Fibroblast of lung (primary cell): ENCODE results near the gene FAM193B. TPM values are rescaled to one million over a fixed set of nuclear protein-coding genes. Genes with fewer than 3 reads are reported as not detected.

Source experiments
- DNase-seq, 2 donors: peaks; one replicate each; pipeline versions ENCODE4 v3.0.0 to v3.0.0-alpha.2; 2010; ENCODE audit warnings: low read depth in 2 of 2
- H2AFZ ChIP-seq: 2 replicates; pipeline ENCODE4 v1.5.1; 2012; ENCODE audit warnings: low read length, control low read depth, inconsistent platforms
- H3K27ac ChIP-seq: 2 replicates; pipeline ENCODE4 v1.5.1; 2011; ENCODE audit warnings: low read length, control low read depth; ENCODE audit not compliant: insufficient read depth
- H3K27me3 ChIP-seq: 2 replicates; pipeline ENCODE4 v1.5.1; 2011; ENCODE audit warnings: mild to moderate bottlenecking, low read length; ENCODE audit not compliant: control insufficient read depth, insufficient read depth
- H3K36me3 ChIP-seq: 2 replicates; pipeline ENCODE4 v1.5.1; 2011; ENCODE audit warnings: low read length; ENCODE audit not compliant: control insufficient read depth, insufficient read depth
- H3K4me1 ChIP-seq: 2 replicates; pipeline ENCODE4 v1.5.1; 2011; ENCODE audit warnings: low read length; ENCODE audit not compliant: control insufficient read depth, insufficient read depth; ENCODE audit errors: extremely low read depth
- H3K4me2 ChIP-seq: 2 replicates; pipeline ENCODE4 v1.5.1; 2011; ENCODE audit warnings: low read length, control low read depth; ENCODE audit not compliant: insufficient read depth; ENCODE audit errors: extremely low read depth
- H3K4me3 ChIP-seq, 4 experiments: fragments of 200-600 bp in 1 of 4; sonication (generic) in 1 of 4; replicated peaks in 1 of 4; 2 replicates each; pipeline ENCODE4 v1.5.1; 2011 to 2016; ENCODE audit warnings: low read length in 4 of 4, low read depth in 3 of 4, mild to moderate bottlenecking in 3 of 4, control low read depth in 2 of 4, inconsistent platforms in 1 of 4, mixed read lengths in 1 of 4; ENCODE audit not compliant: insufficient read depth in 1 of 4; ENCODE audit errors: control extremely low read depth in 1 of 4
- H3K79me2 ChIP-seq: 2 replicates; pipeline ENCODE4 v1.5.1; 2012; ENCODE audit warnings: mild to moderate bottlenecking, low read length, inconsistent platforms; ENCODE audit not compliant: control insufficient read depth, insufficient read depth
- H3K9ac ChIP-seq: 2 replicates; pipeline ENCODE4 v1.5.1; 2011; ENCODE audit warnings: mild to moderate bottlenecking, low read length, control low read depth; ENCODE audit not compliant: insufficient read depth
- H3K9me3 ChIP-seq: 2 replicates; pipeline ENCODE4 v1.5.1; 2012; ENCODE audit warnings: low read depth, low read length; ENCODE audit not compliant: control insufficient read depth, insufficient read depth
- H4K20me1 ChIP-seq: 2 replicates; pipeline ENCODE4 v1.5.1; 2011; ENCODE audit warnings: low read length; ENCODE audit not compliant: control insufficient read depth, insufficient read depth; ENCODE audit errors: extremely low read depth
- CTCF ChIP-seq, 2 donors: IDR thresholded peaks in 1 of 2; conservative IDR thresholded peaks in 1 of 2; 1 replicate in 1 of 2; 2 replicates in 1 of 2; pipeline ENCODE4 v1.5.1; 2011 to 2012; ENCODE audit warnings: low read length in 2 of 2, control low read depth in 1 of 2, inconsistent platforms in 1 of 2, low read depth in 1 of 2, mild to moderate bottlenecking in 1 of 2
- EZH2 ChIP-seq: IDR thresholded peaks from 2 replicates; pipeline ENCODE4 v1.5.1; 2012; ENCODE audit warnings: low read length, control low read depth, mild to moderate bottlenecking; ENCODE audit errors: missing control alignments
- polyA minus RNA-seq: library from RNA; depleted of rRNA, polyadenylated mRNA; stranded (reverse); fragments of >200 nt; gene quantifications from 2 replicates; pipeline ENCODE4 v1.2.3, GENCODE V29; 2011; ENCODE audit warnings: low replicate concordance
- polyA plus RNA-seq, 2 donors: library from polyadenylated mRNA; depleted of rRNA in 1 of 2; stranded (reverse) in 1 of 2; unstranded in 1 of 2; fragments of >200 nt; gene quantifications; 2 replicates each; pipeline ENCODE4 v1.2.1, GENCODE V29; 2011 to 2012; ENCODE audit warnings: missing spikeins in 1 of 2
- total RNA-seq: library from RNA; depleted of rRNA; stranded (reverse); fragments of >200 nt; gene quantifications from 2 replicates; pipeline ENCODE4 v1.2.1, GENCODE V29; 2014

FAM193B gene
- total RNA-seq (17.5 and 28.4 TPM in 2 replicates), polyA plus RNA-seq (15.9 and 27.9 TPM in 2 replicates), polyA minus RNA-seq (29.0 and 78.7 TPM in 2 replicates)
- 16.0 and 31.0 TPM in 2 replicates for polyA plus RNA-seq (2012)

GRCh38 chr5:177554474-177555111 is at the start of gene FAM193B:
Gene FAM193B (minus strand): TSS chr5:177554563. CDS start chr5:177554458, 105 bp downstream.
- peak within 1 kb of the TSS; percentile 72 for H2AFZ ChIP-seq
- TF ChIP-seq CTCF (conservative IDR thresholded peaks at IDR 0.05 in 1 of 2, IDR thresholded peaks at IDR 0.05 in 1 of 2; ENCODE audit: low read depth in 1 of 2, low read length in 2 of 2) (peak in 1 of 2 donors; percentile 28), EZH2 (no peak)
- peak within 1 kb of the TSS; percentile 59 to 90 (median 85) for H3K4me3 ChIP-seq
- no peaks in the 10 kb centered on the region for H4K20me1 ChIP-seq
- H3K27ac ChIP-seq = peak within 1 kb of the TSS; percentile 54
- H3K27me3 ChIP-seq = no peaks in the 10 kb centered on the region
- H3K4me1 ChIP-seq = no peaks in the 10 kb centered on the region
- H3K79me2 ChIP-seq = peaks cover 44% of the 10 kb centered on the region
- H3K9me3 ChIP-seq = no peaks in the 10 kb centered on the region
- H3K36me3 ChIP-seq = peaks cover 2% of the 10 kb centered on the region
- H3K9ac ChIP-seq = peak within 1 kb of the TSS; percentile 71
- peak within 1 kb of the TSS; percentile 83 for H3K4me2 ChIP-seq
- DNase-seq = peak; percentile 84 to 89

- no peak for DNase-seq
- no peak for TF ChIP-seq CTCF (conservative IDR thresholded peaks at IDR 0.05 in 1 of 2, IDR thresholded peaks at IDR 0.05 in 1 of 2; ENCODE audit: low read depth in 1 of 2, low read length in 2 of 2)
- TF ChIP-seq EZH2 = no peak
- Histone ChIP-seq H3K27ac (no peak overlapping the region), H3K9me3 (no peaks in the 10 kb centered on the region), H4K20me1 (no peaks in the 10 kb centered on the region), H3K79me2 (peaks cover 2% of the 10 kb centered on the region), H3K4me3 (no peak overlapping the region), H3K4me2 (no peak overlapping the region), H3K4me1 (no peaks in the 10 kb centered on the region), H3K36me3 (peaks cover 3% of the 10 kb centered on the region), H2AFZ (no peak overlapping the region), H3K9ac (no peak overlapping the region), H3K27me3 (no peaks in the 10 kb centered on the region)
Measured at GRCh38 chr5:177604116-177604521, 49.8 kb upstream of the FAM193B start.

GRCh38 chr5:177603631-177604030 is 49.3 kb upstream of the FAM193B start:
- H3K27ac ChIP-seq = no peak overlapping the region
- H2AFZ ChIP-seq = no peak overlapping the region
- no peak overlapping the region for H3K4me3 ChIP-seq
- H3K4me2 ChIP-seq = no peak overlapping the region
- no peaks in the 10 kb centered on the region for H3K4me1 ChIP-seq
- no peak for TF ChIP-seq CTCF (conservative IDR thresholded peaks at IDR 0.05 in 1 of 2, IDR thresholded peaks at IDR 0.05 in 1 of 2; ENCODE audit: low read depth in 1 of 2, low read length in 2 of 2)
- no peak for TF ChIP-seq EZH2
- H3K36me3 ChIP-seq = peaks cover 1% of the 10 kb centered on the region
- no peaks in the 10 kb centered on the region for H4K20me1 ChIP-seq
- no peaks in the 10 kb centered on the region for H3K9me3 ChIP-seq
- no peaks in the 10 kb centered on the region for H3K27me3 ChIP-seq
- H3K9ac ChIP-seq = no peak overlapping the region
- no peak for DNase-seq
- H3K79me2 ChIP-seq = peaks cover 2% of the 10 kb centered on the region
